Lower leg skin (tissue), 3 donors: Measurements from ENCODE around the gene THSD4.

Experiments
- POLR2A ChIP-seq, 2 donors: fragments of 450-650 bp; IDR thresholded peaks; one replicate each; pipeline ENCODE4 v1.6.1; 2016 to 2017; ENCODE audit warnings: antibody characterized with exemption in 2 of 2, mild to moderate bottlenecking in 1 of 2, moderate library complexity in 1 of 2
- TF ChIP-seq, protein P1 (sequence below), 3 donors: fragments of 450-650 bp; IDR thresholded peaks; one replicate each; pipeline ENCODE4 v1.5.1; 2016; ENCODE audit warnings: antibody characterized with exemption in 3 of 3, mild to moderate bottlenecking in 3 of 3, moderate library complexity in 2 of 3

- TF ChIP-seq POLR2A (IDR thresholded peaks at IDR 0.05) = no peak
- TF ChIP-seq, protein P1, sequence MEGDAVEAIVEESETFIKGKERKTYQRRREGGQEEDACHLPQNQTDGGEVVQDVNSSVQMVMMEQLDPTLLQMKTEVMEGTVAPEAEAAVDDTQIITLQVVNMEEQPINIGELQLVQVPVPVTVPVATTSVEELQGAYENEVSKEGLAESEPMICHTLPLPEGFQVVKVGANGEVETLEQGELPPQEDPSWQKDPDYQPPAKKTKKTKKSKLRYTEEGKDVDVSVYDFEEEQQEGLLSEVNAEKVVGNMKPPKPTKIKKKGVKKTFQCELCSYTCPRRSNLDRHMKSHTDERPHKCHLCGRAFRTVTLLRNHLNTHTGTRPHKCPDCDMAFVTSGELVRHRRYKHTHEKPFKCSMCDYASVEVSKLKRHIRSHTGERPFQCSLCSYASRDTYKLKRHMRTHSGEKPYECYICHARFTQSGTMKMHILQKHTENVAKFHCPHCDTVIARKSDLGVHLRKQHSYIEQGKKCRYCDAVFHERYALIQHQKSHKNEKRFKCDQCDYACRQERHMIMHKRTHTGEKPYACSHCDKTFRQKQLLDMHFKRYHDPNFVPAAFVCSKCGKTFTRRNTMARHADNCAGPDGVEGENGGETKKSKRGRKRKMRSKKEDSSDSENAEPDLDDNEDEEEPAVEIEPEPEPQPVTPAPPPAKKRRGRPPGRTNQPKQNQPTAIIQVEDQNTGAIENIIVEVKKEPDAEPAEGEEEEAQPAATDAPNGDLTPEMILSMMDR (IDR thresholded peaks at IDR 0.05) = no peak
Observed at GRCh38 chr15:71452893-71453292, 337.6 kb downstream of the THSD4 start.
